HG03097 (cell line): ENCODE results near the gene MUC2.

ENCODE experiments used
- ATAC-seq: cut with Tn5 transposase; IDR thresholded peaks from one replicate; pipeline ENCODE4 v1.9.1; 2021; ENCODE audit not compliant: unreplicated experiment, low FRiP score

MUC2 gene

DNA sequence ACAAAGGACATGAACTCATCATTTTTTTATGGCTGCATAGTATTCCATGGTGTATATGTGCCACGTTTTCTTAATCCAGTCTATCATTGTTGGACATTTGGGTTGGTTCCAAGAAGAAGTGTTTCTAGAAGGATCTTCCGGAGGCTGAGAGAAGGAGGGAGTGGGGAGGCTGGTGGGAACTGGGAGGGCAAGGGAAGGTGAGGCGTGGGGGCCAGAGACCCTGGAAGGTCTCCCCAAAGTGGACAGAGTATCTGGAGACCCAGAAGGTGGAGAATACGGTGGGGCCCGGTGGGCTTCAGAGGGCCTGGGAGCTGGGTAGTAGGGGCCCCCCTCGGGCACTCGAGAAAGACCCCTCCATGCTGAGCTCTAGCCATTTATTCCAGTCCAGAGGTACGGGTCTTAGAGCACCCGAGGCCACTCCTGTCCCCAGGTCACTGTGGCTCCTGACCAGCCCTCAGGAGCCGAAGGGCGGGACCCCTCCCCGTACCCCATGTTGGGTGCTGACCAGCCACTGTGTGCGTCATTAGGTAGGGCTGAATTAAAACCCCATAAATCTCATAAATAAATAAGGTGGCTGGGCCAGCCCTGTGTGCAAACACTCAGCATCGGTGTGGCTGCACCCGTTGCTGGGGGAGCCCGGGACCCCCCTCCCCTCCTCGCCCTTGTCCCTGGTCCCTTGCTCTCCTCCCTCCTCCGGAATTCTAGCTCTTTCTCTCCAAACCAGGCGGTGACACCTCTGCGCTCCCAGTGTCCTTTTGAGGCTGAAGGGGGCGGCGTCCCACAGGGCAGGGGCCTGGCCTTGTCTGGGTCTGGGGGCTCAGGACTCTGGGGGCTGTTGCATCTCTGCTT lies 44.3 kb downstream of the MUC2 start:
- no peak for ATAC-seq

DNA sequence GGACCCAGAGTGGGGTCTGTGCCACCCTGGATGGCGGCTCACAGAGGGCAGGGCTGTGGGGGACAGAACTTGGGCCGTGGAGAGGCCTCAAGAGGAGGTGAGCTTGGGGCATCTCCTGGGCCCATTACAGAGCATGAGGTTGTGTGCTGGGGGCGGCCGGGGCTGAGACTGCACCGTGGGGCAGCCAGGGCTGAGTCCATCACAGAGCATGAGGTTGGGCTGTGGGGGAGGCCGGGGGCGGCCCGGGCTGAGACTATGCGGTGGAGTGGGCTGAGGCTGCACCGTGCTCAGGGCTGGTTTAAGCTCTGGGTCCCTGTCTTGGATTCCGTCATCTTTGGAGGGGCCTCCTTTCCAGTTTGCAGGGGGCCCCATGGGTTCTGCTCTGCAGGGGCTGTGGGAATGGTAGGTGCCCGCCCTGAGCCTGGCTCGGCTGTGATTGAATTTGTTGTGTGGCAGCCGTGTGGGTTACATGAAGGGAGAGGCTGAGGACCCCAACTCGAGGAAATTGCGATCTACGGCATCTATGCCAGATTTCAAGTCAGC lies 45.0 kb downstream of the MUC2 start:
- no peak for ATAC-seq

DNA sequence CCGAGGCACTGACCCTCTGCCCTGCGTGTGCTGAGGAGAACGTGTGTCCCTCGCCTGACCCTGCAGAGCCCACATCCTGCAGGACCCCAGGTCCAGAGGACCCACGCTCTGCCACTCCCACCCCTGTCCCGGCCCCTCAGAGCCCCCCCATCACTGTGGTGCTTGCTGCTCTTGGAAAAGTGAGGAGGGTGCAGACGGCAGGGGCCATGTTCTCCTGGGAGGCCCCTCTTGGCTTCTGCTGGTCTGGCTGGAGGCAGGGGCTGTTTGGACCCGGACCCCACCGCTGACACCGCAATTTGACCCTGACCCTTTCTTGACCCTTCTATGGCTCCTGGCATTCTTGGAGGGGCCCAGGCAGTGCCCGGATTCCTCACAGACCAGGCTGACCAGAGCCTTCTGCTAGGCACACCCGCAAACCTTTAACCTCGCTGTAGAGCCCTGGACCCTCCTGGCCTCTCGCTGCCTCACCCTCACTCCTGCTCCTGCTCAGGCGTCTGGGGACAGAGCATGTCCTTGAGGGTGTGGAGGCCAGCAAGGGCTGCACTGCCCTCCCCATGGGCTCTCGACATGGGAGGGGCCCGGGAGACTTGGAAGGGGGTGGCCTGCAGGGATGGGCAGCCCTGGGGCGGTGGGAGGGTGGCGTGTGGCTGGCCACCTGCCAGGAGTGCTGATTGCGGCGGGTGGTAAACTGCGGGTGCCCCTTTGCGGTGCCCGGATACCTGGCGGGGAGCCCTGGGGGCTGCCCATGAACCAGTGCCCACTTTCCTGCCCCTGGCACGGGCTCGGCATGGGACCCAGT lies 46.1 kb downstream of the MUC2 start:
- ATAC-seq, result no peak

DNA sequence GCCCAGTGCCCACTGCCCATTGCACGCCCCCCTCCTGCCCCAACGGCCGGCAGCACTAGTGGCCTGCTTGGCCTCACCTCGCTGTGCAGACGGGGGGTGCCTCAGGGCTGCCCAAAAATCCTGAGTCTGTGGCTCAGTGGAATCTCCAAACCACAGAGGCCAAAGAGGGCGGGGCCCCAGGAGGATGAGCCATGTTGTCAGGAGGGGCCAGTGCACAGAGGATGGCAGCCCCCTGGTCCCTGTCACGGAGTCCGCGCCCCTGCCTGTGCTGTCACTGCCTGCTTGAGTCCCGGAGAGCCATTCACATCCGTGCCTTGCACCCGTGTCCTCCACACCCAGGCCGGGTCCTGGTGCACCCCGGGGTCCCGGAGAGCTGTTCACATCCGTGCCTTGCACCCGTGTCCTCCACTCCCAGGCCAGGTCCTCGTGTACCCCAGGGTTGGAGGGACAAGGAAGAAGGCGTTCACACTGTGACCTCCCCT lies 46.7 kb downstream of the MUC2 start:
- no peak for ATAC-seq

GRCh38 chr11:1121813-1122663 lies 47.4 kb downstream of the MUC2 start:
- ATAC-seq, result no peak

GRCh38 chr11:1122664-1123002 lies 48.0 kb downstream of the MUC2 start:
- no peak for ATAC-seq

- ATAC-seq, result no peak
These were observed 49.3 kb downstream of the MUC2 start for GRCh38 chr11:1123970-1124369.
